H1 (cell line): ENCODE results near the gene PTPRF. TPM values are rescaled to one million over a fixed set of nuclear protein-coding genes. Genes with fewer than 3 reads are reported as not detected.

ENCODE experiments used
- KDM1A ChIP-seq: fragments of 200-600, 300-600 bp; sonication (generic); IDR thresholded peaks from 2 replicates; pipeline ENCODE4 v1.7.1; 2016; ENCODE audit warnings: mild to moderate bottlenecking, low read length, borderline replicate concordance
- PHF8 ChIP-seq: fragments of 200-600 bp; sonication (generic); conservative IDR thresholded peaks from 2 replicates; pipeline ENCODE4 v1.7.1; 2012; ENCODE audit warnings: low read depth, mild to moderate bottlenecking, inconsistent platforms, low read length, moderate library complexity
- polyA plus RNA-seq, 7 experiments: library from polyadenylated mRNA; depleted of rRNA in 3 of 7; stranded (reverse) in 5 of 7; unstranded in 2 of 7; fragments of >200 nt in 5 of 7; fragments of 200-250 nt in 2 of 7; gene quantifications; 1 replicate in 5 of 7; 2 replicates in 1 of 7; 4 replicates in 1 of 7; pipeline versions ENCODE4 v1.2.1 to v1.2.3, GENCODE V29; 2011 to 2013; ENCODE audit warnings: missing spikeins in 2 of 7, mixed read lengths in 2 of 7
- total RNA-seq: library from RNA; stranded (reverse); fragmentation: NEBNext Ultra II Directional; extraction: Animal tissue kit (Norgen Biotek cat#: 25700); gene quantifications from 2 replicates; pipeline ENCODE4 v1.2.1, GENCODE V29; 2021

The PTPRF gene
- total and polyA plus RNA-seq, 2 of the 8 experiments (the other 6 are each of a cell fraction or from before 2014, with no cell fraction given), result 136 to 231 TPM

- TF ChIP-seq PHF8 (no peak), KDM1A (no peak)
These were observed 14.6 kb downstream of the PTPRF start (continued) for GRCh38 chr1:43545339-43545694.
